H1 (cell line): ENCODE measurements around the gene ZMAT5. TPM values are rescaled to one million over a fixed set of nuclear protein-coding genes. Genes with fewer than 3 reads are reported as not detected.

Source experiments
- CTCF ChIA-PET: fragments of 300-600 bp; sonication (Branson Sonifier 250); formaldehyde crosslinking; loops from one replicate; lab custom pipeline; 2021; ENCODE audit not compliant: partially characterized antibody; lab: Charles Lee
- POLR2A ChIA-PET: fragments of 300-600 bp; sonication (Branson Sonifier 250); formaldehyde crosslinking; loops from one replicate; lab custom pipeline; 2021; ENCODE audit warnings: inconsistent platforms; ENCODE audit not compliant: partially characterized antibody; lab: Charles Lee
- DNase-seq, 2 experiments: peaks; one replicate each; pipeline versions ENCODE4 v3.0.0 to v3.0.0-alpha.2; 2010 to 2022; ENCODE audit warnings: low spot score in 2 of 2, low read depth in 1 of 2, mixed read lengths in 1 of 2
- FAIRE-seq: peaks from 2 replicates; lab custom pipeline; 2011; peaks lifted over from hg19 to GRCh38; lab: Jason Lieb, UNC
- H2AFZ ChIP-seq: 2 replicates; pipeline ENCODE4 v1.8.1; 2012; ENCODE audit warnings: low read length, inconsistent platforms
- H2AK5ac ChIP-seq: 2 replicates; pipeline ENCODE4 v1.6.1; 2013; ENCODE audit warnings: low read depth, low read length
- H2BK120ac ChIP-seq: replicated peaks from 2 replicates; pipeline ENCODE3; 2013; ENCODE audit warnings: low read depth, low read length, inconsistent platforms
- H2BK12ac ChIP-seq: 2 replicates; pipeline ENCODE4 v1.6.1; 2013; ENCODE audit warnings: low read depth, low read length
- H2BK15ac ChIP-seq: 2 replicates; pipeline ENCODE4 v1.6.1; 2013; ENCODE audit warnings: low read length
- H2BK20ac ChIP-seq: 2 replicates; pipeline ENCODE4 v1.6.1; 2013; ENCODE audit warnings: low read length
- H2BK5ac ChIP-seq: 2 replicates; pipeline ENCODE4 v1.6.1; 2013; ENCODE audit warnings: low read depth, low read length
- H3K14ac ChIP-seq: 2 replicates; pipeline ENCODE4 v1.6.1; 2013; ENCODE audit warnings: inconsistent platforms; ENCODE audit not compliant: insufficient read length
- H3K18ac ChIP-seq: 2 replicates; pipeline ENCODE4 v1.6.1; 2013; ENCODE audit warnings: low read length; ENCODE audit errors: extremely low read depth
- H3K23ac ChIP-seq: 2 replicates; pipeline ENCODE4 v1.6.1; 2013; ENCODE audit warnings: inconsistent platforms; ENCODE audit not compliant: insufficient read length
- H3K23me2 ChIP-seq: 2 replicates; pipeline ENCODE4 v1.6.1; 2013; ENCODE audit warnings: low read depth, low read length
- H3K27ac ChIP-seq: 2 replicates; pipeline ENCODE4 v1.6.1; 2011; ENCODE audit warnings: low read depth, low read length, inconsistent platforms
- H3K27me3 ChIP-seq, 4 experiments: replicated peaks in 1 of 4; 1 replicate in 1 of 4; 2 replicates in 3 of 4; pipeline versions ENCODE4 v1.6.1 to v1.8.1; 2011 to 2013; ENCODE audit warnings: low read length in 3 of 4, mild to moderate bottlenecking in 3 of 4, inconsistent platforms in 2 of 4, mixed read lengths in 2 of 4, moderate library complexity in 1 of 4; ENCODE audit not compliant: control insufficient read depth in 3 of 4, insufficient read depth in 3 of 4; ENCODE audit errors: extremely low read depth in 1 of 4
- H3K36me3 ChIP-seq, 4 experiments: 2 replicates each; pipeline versions ENCODE4 v1.6.1 to v1.8.1; 2011 to 2013; ENCODE audit warnings: mild to moderate bottlenecking in 4 of 4, low read length in 3 of 4, moderate library complexity in 2 of 4, control low read depth in 1 of 4, inconsistent platforms in 1 of 4; ENCODE audit not compliant: insufficient read depth in 4 of 4, control insufficient read depth in 2 of 4
- H3K4ac ChIP-seq: replicated peaks from 2 replicates; pipeline ENCODE3; 2013; ENCODE audit warnings: low read length, low read depth, mixed read lengths, inconsistent platforms; ENCODE audit not compliant: insufficient read length
- H3K4me1 ChIP-seq, 4 experiments: replicated peaks in 1 of 4; 1 replicate in 1 of 4; 2 replicates in 3 of 4; pipeline versions ENCODE4 v1.6.1 to v1.8.1; 2011 to 2013; ENCODE audit warnings: low read length in 3 of 4, inconsistent platforms in 2 of 4, mixed read lengths in 1 of 4; ENCODE audit not compliant: insufficient read depth in 4 of 4, control insufficient read depth in 3 of 4
- H3K4me2 ChIP-seq, 2 experiments: 2 replicates each; pipeline versions ENCODE4 v1.6.1 to v1.8.1; 2011 to 2013; ENCODE audit warnings: low read depth in 2 of 2, low read length in 2 of 2, control low read depth in 1 of 2, inconsistent platforms in 1 of 2, mild to moderate bottlenecking in 1 of 2; ENCODE audit not compliant: insufficient read depth in 1 of 2
- H3K4me3 ChIP-seq, 4 experiments: fragments of 200-600, 300-600 bp in 1 of 4; sonication (generic), shearing (Covaris generic), sonication (Bioruptor Twin) in 1 of 4; 2 replicates each; pipeline versions ENCODE4 v1.5.1 to v1.8.1; 2011 to 2016; ENCODE audit warnings: low read length in 4 of 4, low read depth in 3 of 4, control low read depth in 2 of 4, inconsistent platforms in 2 of 4, mild to moderate bottlenecking in 2 of 4, mixed read lengths in 1 of 4, moderate library complexity in 1 of 4; ENCODE audit not compliant: insufficient read depth in 2 of 4; ENCODE audit errors: extremely low read depth in 1 of 4
- H3K56ac ChIP-seq: replicated peaks from 2 replicates; pipeline ENCODE3; 2013; ENCODE audit warnings: low read depth, mild to moderate bottlenecking, mixed read lengths, low read length, inconsistent platforms; ENCODE audit not compliant: insufficient read length
- H3K79me1 ChIP-seq: 2 replicates; pipeline ENCODE4 v1.6.1; 2013; ENCODE audit warnings: low read depth, low read length, control low read depth
- H3K79me2 ChIP-seq, 2 experiments: 2 replicates each; pipeline versions ENCODE4 v1.6.1 to v1.8.1; 2012 to 2013; ENCODE audit warnings: low read length in 2 of 2, mild to moderate bottlenecking in 2 of 2, inconsistent platforms in 1 of 2; ENCODE audit not compliant: insufficient read depth in 2 of 2, control insufficient read depth in 1 of 2
- H3K9ac ChIP-seq, 4 experiments: replicated peaks in 1 of 4; 1 replicate in 1 of 4; 2 replicates in 3 of 4; pipeline versions ENCODE4 v1.6.1 to v1.8.1; 2011 to 2013; ENCODE audit warnings: low read depth in 3 of 4, low read length in 3 of 4, control low read depth in 2 of 4, mild to moderate bottlenecking in 2 of 4, moderate library complexity in 2 of 4, inconsistent platforms in 1 of 4; ENCODE audit errors: extremely low read depth in 1 of 4
- H3K9me3 ChIP-seq, 2 experiments: 2 replicates each; pipeline versions ENCODE4 v1.6.1 to v1.8.1; 2012 to 2013; ENCODE audit warnings: mild to moderate bottlenecking in 2 of 2, moderate library complexity in 2 of 2, control low read depth in 1 of 2, inconsistent platforms in 1 of 2, low read depth in 1 of 2, low read length in 1 of 2, mixed read lengths in 1 of 2; ENCODE audit not compliant: insufficient read depth in 2 of 2
- H4K20me1 ChIP-seq, 2 experiments: replicated peaks in 1 of 2; 2 replicates each; pipeline versions ENCODE3 to v1.8.1; 2011 to 2013; ENCODE audit warnings: inconsistent platforms in 2 of 2, low read length in 2 of 2, mild to moderate bottlenecking in 1 of 2; ENCODE audit not compliant: insufficient read depth in 2 of 2, control insufficient read depth in 1 of 2
- H4K5ac ChIP-seq: 2 replicates; pipeline ENCODE4 v1.6.1; 2013; ENCODE audit warnings: low read length, low read depth, mixed read lengths, inconsistent platforms; ENCODE audit not compliant: insufficient read length
- H4K8ac ChIP-seq: 2 replicates; pipeline ENCODE4 v1.8.0; 2013; ENCODE audit warnings: mild to moderate bottlenecking, moderate library complexity, low read length, inconsistent platforms; ENCODE audit not compliant: insufficient read depth; ENCODE audit errors: extremely low read depth
- H4K91ac ChIP-seq: replicated peaks from 2 replicates; pipeline ENCODE3; 2013; ENCODE audit warnings: low read length, mixed read lengths, inconsistent platforms; ENCODE audit not compliant: insufficient read length
- ATF3 ChIP-seq: IDR thresholded peaks from 2 replicates; pipeline ENCODE4 v1.6.1; 2011; ENCODE audit warnings: low read depth, mild to moderate bottlenecking, low read length; ENCODE audit not compliant: insufficient read depth
- CEBPB ChIP-seq: IDR thresholded peaks from 2 replicates; pipeline ENCODE4 v1.6.1; 2012; ENCODE audit warnings: low read depth, low read length
- EP300 ChIP-seq, 2 experiments: IDR thresholded peaks; 1 replicate in 1 of 2; 2 replicates in 1 of 2; pipeline ENCODE4 v1.6.1; 2011 to 2012; ENCODE audit warnings: low read depth in 2 of 2, low read length in 2 of 2, mild to moderate bottlenecking in 2 of 2, borderline replicate concordance in 1 of 2, inconsistent platforms in 1 of 2, moderate library complexity in 1 of 2
- FOSL1 ChIP-seq: IDR thresholded peaks from 2 replicates; pipeline ENCODE4 v1.6.1; 2011; ENCODE audit warnings: mild to moderate bottlenecking, low read depth, low read length, moderate library complexity; ENCODE audit not compliant: insufficient read depth
- KDM4A ChIP-seq: IDR thresholded peaks from one replicate; pipeline ENCODE4 v1.7.1; 2012; ENCODE audit warnings: low read depth, mild to moderate bottlenecking, moderate library complexity, low read length, inconsistent platforms; ENCODE audit not compliant: severe bottlenecking
- MAFK ChIP-seq: IDR thresholded peaks from 2 replicates; pipeline ENCODE4 v1.6.1; 2012; ENCODE audit warnings: low read depth, mild to moderate bottlenecking, improper control_type of control experiment, low read length
- MAX ChIP-seq: IDR thresholded peaks from 2 replicates; pipeline ENCODE4 v1.6.1; 2012; ENCODE audit warnings: inconsistent platforms
- TCF12 ChIP-seq: IDR thresholded peaks from 2 replicates; pipeline ENCODE4 v1.6.1; 2011; ENCODE audit warnings: low read depth, mild to moderate bottlenecking, low read length
- WGBS, 2 experiments: shearing (Covaris generic) in 1 of 2; methylation state at CpG; one replicate each; pipeline versions ENCODE4 v1.1.6 to v1.1.7; 2013 to 2015; ENCODE audit warnings: low lambda C conversion rate in 2 of 2, mixed read lengths in 2 of 2, inconsistent platforms in 1 of 2, low coverage in 1 of 2, missing lambda C conversion rate in 1 of 2; ENCODE audit not compliant: insufficient replicate concordance in 2 of 2, insufficient coverage in 1 of 2, insufficient read length in 1 of 2; ENCODE audit errors: extremely low coverage in 1 of 2, missing lambda C conversion rate in 1 of 2; 5-methylcytosine and 5-hydroxymethylcytosine counted together
- polyA plus RNA-seq, 7 experiments: library from polyadenylated mRNA; depleted of rRNA in 3 of 7; stranded (reverse) in 5 of 7; unstranded in 2 of 7; fragments of >200 nt in 5 of 7; fragments of 200-250 nt in 2 of 7; gene quantifications; 1 replicate in 5 of 7; 2 replicates in 1 of 7; 4 replicates in 1 of 7; pipeline versions ENCODE4 v1.2.1 to v1.2.3, GENCODE V29; 2011 to 2013; ENCODE audit warnings: missing spikeins in 2 of 7, mixed read lengths in 2 of 7
- total RNA-seq: library from RNA; stranded (reverse); fragmentation: NEBNext Ultra II Directional; extraction: Animal tissue kit (Norgen Biotek cat#: 25700); gene quantifications from 2 replicates; pipeline ENCODE4 v1.2.1, GENCODE V29; 2021

ZMAT5 gene
- total and polyA plus RNA-seq, 2 of the 8 experiments (the other 6 are each of a cell fraction or from before 2014, with no cell fraction given) = 14.0 to 38.3 TPM

- Histone ChIP-seq H3K9ac (no peak overlapping the region), H3K23me2 (no peaks in the 10 kb centered on the region), H3K14ac (no peak overlapping the region), H3K79me1 (no peaks in the 10 kb centered on the region; the same call in 1 of the 2 replicates), H2BK5ac (no peak overlapping the region), H3K18ac (no peak overlapping the region; the same call in 1 of the 2 replicates), H2BK20ac (no peak overlapping the region), H3K56ac (no peak overlapping the region), H4K8ac (no peak overlapping the region), H3K9me3 (no peaks in the 10 kb centered on the region), H4K5ac (no peak overlapping the region), H3K27ac (no peak overlapping the region), H3K4ac (no peak overlapping the region), H2BK120ac (no peak overlapping the region), H3K4me1 (peaks cover 0 to 6% (median 2%) of the 10 kb centered on the region in 4 experiments; a peak in 5 of 7 replicates), H2BK12ac (no peak overlapping the region), H3K79me2 (no peaks in the 10 kb centered on the region), H3K27me3 (no peaks in the 10 kb centered on the region; a peak in 1 of 7 replicates), H3K36me3 (no peaks in the 10 kb centered on the region), H2AFZ (no peak overlapping the region), H3K4me3 (no peak overlapping the region), H4K91ac (no peak overlapping the region), H4K20me1 (peaks cover 0 to 1% of the 10 kb centered on the region in 2 experiments), H2BK15ac (no peak overlapping the region), H2AK5ac (no peak overlapping the region), H3K4me2 (no peak overlapping the region), H3K23ac (no peak overlapping the region)
- FAIRE-seq (no peak), DNase-seq (no peak)
- TF ChIP-seq MAFK (no peak), TCF12 (no peak), KDM4A (no peak), ATF3 (no peak), EP300 (IDR thresholded peaks at IDR 0.05; ENCODE audit: borderline replicate concordance in 1 of 2, low read depth in 2 of 2, low read length in 2 of 2) (no peak), CEBPB (no peak), FOSL1 (no peak), MAX (no peak)
- WGBS, 2 experiments = 92% methylated on average over 15 of the region's 18 CpGs; no CpG with 5 or more reads in 1 of the 2 experiments
- POLR2A ChIA-PET = no interaction called here
- CTCF ChIA-PET = interaction anchor here (0.8 to 2.3 kb wide), 4 partner anchors 8 to 21 kb away, joined by 3 to 10 read pairs (median 4); no protein-coding TSS in a partner anchor
Observed at GRCh38 chr22:29710922-29711593, 55.7 kb downstream of the ZMAT5 start.
